ENCODE data around the gene CCDC92B. TPM values are rescaled to one million over a fixed set of nuclear protein-coding genes. Genes with fewer than 3 reads are reported as not detected.
A peak's percentile ranks its signal among the peaks of the same experiment; 100 is the strongest.

CCDC92B gene
- total and polyA plus RNA-seq, 2 of the 13 experiments (the other 11 are each of a cell fraction or from before 2014, with no cell fraction given): not detected

DNA sequence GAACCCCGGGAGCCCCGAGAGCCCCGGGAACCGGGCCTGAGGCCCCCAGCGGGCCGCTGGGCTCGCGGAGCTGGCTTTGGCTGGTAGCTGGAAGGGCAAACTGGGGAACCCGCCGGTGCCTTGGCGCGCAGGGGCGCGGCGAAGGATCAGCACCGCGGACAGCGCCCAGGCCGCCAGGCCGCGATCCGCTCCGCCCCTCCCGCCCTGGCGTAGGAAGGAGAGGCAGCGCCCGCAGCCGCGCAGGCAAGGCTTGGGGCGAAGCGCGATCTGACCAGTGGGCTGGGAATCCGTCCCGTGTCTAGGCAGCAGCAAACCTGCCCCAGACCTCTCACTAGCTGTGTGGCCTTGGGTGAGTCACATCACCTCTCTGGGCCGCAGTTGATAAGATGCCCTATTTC, 331 bp upstream of the CCDC92B start (continued):
- TF ChIP-seq, protein P1, sequence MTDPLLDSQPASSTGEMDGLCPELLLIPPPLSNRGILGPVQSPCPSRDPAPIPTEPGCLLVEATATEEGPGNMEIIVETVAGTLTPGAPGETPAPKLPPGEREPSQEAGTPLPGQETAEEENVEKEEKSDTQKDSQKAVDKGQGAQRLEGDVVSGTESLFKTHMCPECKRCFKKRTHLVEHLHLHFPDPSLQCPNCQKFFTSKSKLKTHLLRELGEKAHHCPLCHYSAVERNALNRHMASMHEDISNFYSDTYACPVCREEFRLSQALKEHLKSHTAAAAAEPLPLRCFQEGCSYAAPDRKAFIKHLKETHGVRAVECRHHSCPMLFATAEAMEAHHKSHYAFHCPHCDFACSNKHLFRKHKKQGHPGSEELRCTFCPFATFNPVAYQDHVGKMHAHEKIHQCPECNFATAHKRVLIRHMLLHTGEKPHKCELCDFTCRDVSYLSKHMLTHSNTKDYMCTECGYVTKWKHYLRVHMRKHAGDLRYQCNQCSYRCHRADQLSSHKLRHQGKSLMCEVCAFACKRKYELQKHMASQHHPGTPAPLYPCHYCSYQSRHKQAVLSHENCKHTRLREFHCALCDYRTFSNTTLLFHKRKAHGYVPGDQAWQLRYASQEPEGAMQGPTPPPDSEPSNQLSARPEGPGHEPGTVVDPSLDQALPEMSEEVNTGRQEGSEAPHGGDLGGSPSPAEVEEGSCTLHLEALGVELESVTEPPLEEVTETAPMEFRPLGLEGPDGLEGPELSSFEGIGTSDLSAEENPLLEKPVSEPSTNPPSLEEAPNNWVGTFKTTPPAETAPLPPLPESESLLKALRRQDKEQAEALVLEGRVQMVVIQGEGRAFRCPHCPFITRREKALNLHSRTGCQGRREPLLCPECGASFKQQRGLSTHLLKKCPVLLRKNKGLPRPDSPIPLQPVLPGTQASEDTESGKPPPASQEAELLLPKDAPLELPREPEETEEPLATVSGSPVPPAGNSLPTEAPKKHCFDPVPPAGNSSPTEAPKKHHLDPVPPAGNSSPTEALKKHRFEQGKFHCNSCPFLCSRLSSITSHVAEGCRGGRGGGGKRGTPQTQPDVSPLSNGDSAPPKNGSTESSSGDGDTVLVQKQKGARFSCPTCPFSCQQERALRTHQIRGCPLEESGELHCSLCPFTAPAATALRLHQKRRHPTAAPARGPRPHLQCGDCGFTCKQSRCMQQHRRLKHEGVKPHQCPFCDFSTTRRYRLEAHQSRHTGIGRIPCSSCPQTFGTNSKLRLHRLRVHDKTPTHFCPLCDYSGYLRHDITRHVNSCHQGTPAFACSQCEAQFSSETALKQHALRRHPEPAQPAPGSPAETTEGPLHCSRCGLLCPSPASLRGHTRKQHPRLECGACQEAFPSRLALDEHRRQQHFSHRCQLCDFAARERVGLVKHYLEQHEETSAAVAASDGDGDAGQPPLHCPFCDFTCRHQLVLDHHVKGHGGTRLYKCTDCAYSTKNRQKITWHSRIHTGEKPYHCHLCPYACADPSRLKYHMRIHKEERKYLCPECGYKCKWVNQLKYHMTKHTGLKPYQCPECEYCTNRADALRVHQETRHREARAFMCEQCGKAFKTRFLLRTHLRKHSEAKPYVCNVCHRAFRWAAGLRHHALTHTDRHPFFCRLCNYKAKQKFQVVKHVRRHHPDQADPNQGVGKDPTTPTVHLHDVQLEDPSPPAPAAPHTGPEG (CRISPR knock-in tag; IDR thresholded peaks at IDR 0.05): peak; percentile 95
- TF ChIP-seq, protein P2, sequence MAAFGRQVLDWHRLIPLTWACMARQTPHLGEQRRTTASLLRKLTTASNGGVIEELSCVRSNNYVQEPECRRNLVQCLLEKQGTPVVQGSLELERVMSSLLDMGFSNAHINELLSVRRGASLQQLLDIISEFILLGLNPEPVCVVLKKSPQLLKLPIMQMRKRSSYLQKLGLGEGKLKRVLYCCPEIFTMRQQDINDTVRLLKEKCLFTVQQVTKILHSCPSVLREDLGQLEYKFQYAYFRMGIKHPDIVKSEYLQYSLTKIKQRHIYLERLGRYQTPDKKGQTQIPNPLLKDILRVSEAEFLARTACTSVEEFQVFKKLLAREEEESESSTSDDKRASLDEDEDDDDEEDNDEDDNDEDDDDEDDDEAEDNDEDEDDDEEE (CRISPR knock-in tag; IDR thresholded peaks at IDR 0.05): peak; percentile 98
- TF ChIP-seq ZNF589 (CRISPR knock-in tag; conservative IDR thresholded peaks at IDR 0.05) (peak; percentile 98), MAFG (CRISPR knock-in tag; IDR thresholded peaks at IDR 0.05) (no peak), ZNF17 (CRISPR knock-in tag; IDR thresholded peaks at IDR 0.05) (peak; percentile 71; the same call in 1 of the 2 replicates), EP300 (IDR thresholded peaks at IDR 0.05; ENCODE audit: low read depth in 2 of 2, low read length in 2 of 2) (no peak; a peak in 1 of 4 replicates), EP300 (CRISPR knock-in tag; IDR thresholded peaks at IDR 0.05; ENCODE audit: borderline replicate concordance) (0 out of 2 replicates have a peak, but pooled peaks have one; percentile 29), SP5 (CRISPR knock-in tag; IDR thresholded peaks at IDR 0.05; ENCODE audit: borderline replicate concordance, low read depth) (peak; percentile 84), ZNF616 (CRISPR knock-in tag; IDR thresholded peaks at IDR 0.05; ENCODE audit: low read depth) (peak; percentile 94), ZNF430 (CRISPR knock-in tag; IDR thresholded peaks at IDR 0.05) (peak; percentile 98), KAT8 (CRISPR knock-in tag; IDR thresholded peaks at IDR 0.05) (peak; percentile 78), ZNF44 (CRISPR knock-in tag; IDR thresholded peaks at IDR 0.05) (peak; percentile 86; the same call in 1 of the 2 replicates), RFX5 (IDR thresholded peaks at IDR 0.05; ENCODE audit: low read depth, low read length) (no peak), FOSL2 (CRISPR knock-in tag; IDR thresholded peaks at IDR 0.05) (peak; percentile 64), ZNF441 (CRISPR knock-in tag; IDR thresholded peaks at IDR 0.05; ENCODE audit: borderline replicate concordance) (peak; percentile 97), GATA4 (IDR thresholded peaks at IDR 0.05; ENCODE audit: borderline replicate concordance, low read depth) (no peak), CHD2 (IDR thresholded peaks at IDR 0.05; ENCODE audit: low read depth, low read length) (no peak), ATRX (CRISPR knock-in tag; IDR thresholded peaks at IDR 0.05; ENCODE audit: borderline replicate concordance) (no peak)
- TF ChIP-seq, protein P3, sequence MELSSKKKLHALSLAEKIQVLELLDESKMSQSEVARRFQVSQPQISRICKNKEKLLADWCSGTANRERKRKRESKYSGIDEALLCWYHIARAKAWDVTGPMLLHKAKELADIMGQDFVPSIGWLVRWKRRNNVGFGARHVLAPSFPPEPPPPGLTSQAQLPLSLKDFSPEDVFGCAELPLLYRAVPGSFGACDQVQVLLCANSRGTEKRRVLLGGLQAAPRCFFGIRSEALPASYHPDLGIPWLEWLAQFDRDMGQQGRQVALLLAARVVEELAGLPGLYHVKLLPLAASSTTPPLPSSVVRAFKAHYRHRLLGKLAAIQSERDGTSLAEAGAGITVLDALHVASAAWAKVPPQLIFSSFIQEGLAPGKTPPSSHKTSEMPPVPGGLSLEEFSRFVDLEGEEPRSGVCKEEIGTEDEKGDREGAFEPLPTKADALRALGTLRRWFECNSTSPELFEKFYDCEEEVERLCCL (CRISPR knock-in tag; IDR thresholded peaks at IDR 0.05; ENCODE audit: borderline replicate concordance): peak; percentile 77; the same call in 1 of the 2 replicates
- TF ChIP-seq, protein P4, sequence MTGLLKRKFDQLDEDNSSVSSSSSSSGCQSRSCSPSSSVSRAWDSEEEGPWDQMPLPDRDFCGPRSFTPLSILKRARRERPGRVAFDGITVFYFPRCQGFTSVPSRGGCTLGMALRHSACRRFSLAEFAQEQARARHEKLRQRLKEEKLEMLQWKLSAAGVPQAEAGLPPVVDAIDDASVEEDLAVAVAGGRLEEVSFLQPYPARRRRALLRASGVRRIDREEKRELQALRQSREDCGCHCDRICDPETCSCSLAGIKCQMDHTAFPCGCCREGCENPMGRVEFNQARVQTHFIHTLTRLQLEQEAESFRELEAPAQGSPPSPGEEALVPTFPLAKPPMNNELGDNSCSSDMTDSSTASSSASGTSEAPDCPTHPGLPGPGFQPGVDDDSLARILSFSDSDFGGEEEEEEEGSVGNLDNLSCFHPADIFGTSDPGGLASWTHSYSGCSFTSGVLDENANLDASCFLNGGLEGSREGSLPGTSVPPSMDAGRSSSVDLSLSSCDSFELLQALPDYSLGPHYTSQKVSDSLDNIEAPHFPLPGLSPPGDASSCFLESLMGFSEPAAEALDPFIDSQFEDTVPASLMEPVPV (CRISPR knock-in tag; IDR thresholded peaks at IDR 0.05): peak; percentile 96
- TF ChIP-seq, protein P5, sequence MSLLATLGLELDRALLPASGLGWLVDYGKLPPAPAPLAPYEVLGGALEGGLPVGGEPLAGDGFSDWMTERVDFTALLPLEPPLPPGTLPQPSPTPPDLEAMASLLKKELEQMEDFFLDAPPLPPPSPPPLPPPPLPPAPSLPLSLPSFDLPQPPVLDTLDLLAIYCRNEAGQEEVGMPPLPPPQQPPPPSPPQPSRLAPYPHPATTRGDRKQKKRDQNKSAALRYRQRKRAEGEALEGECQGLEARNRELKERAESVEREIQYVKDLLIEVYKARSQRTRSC (CRISPR knock-in tag; IDR thresholded peaks at IDR 0.05; ENCODE audit: low read depth): peak; percentile 83; the same call in 1 of the 2 replicates
